ENCODE results near the gene SPG7.

Gene SPG7

DNA sequence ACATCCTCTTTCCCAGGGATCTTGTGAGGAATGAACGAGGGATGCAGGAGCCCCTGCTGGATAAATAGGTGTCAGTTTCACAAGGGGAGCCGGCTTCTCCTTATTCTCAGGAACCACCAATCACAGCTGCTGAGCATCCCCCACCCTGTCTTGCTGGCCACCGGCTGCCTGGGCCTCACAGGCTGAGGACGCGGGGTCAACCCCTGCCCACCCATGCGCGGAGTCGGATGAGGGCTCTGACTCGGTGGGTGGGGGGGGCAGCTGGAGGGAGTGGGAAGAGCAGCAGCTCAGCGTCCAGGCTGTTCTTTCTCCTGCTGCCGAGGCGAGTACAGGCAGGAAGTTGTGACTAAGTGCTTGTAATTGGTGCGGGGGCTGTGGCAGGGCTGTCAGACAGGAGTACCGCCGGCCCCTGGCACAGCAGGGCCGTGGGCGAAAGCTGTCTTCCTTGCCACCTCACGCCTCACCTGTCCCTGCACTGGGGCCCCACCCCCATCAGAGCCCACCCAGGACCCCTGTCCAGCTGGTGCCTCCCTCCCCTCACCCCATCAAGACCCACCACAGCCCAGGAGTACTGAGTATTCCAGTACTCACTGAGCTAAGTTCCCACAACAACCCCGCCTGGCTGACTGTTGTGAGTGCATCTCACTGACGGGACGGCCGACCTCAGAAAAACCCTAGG, 94.2 kb downstream of the SPG7 start (continued):
- TF ChIP-seq, protein P1, sequence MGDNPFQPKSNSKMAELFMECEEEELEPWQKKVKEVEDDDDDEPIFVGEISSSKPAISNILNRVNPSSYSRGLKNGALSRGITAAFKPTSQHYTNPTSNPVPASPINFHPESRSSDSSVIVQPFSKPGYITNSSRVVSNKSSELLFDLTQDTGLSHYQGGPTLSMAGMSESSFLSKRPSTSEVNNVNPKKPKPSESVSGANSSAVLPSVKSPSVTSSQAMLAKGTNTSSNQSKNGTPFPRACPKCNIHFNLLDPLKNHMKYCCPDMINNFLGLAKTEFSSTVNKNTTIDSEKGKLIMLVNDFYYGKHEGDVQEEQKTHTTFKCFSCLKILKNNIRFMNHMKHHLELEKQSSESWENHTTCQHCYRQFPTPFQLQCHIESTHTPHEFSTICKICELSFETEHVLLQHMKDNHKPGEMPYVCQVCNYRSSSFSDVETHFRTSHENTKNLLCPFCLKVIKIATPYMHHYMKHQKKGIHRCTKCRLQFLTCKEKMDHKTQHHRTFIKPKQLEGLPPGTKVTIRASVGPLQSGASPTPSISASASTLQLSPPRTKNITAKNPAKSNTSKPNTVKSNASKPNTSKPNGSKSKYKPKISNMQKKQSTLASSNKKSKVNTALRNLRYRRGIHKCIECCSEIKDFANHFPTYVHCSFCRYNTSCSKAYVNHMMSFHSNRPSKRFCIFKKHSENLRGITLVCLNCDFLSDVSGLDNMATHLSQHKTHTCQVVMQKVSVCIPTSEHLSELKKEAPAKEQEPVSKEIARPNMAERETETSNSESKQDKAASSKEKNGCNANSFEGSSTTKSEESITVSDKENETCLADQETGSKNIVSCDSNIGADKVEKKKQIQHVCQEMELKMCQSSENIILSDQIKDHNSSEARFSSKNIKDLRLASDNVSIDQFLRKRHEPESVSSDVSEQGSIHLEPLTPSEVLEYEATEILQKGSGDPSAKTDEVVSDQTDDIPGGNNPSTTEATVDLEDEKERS (tag by site-specific recombination; IDR thresholded peaks at IDR 0.05), result no peak
- TF ChIP-seq ZSCAN16 (tag by site-specific recombination; IDR thresholded peaks at IDR 0.05) (peak; percentile 90), PRDM4 (tag by site-specific recombination; IDR thresholded peaks at IDR 0.05) (peak; percentile 54; the same call in 1 of the 2 replicates), ZBTB20 (tag by site-specific recombination; IDR thresholded peaks at IDR 0.05) (peak; percentile 36; the same call in 1 of the 2 replicates), WT1 (tag by site-specific recombination; IDR thresholded peaks at IDR 0.05) (no peak), ZNF335 (tag by site-specific recombination; conservative IDR thresholded peaks at IDR 0.05) (peak; percentile 14; the same call in 1 of the 2 replicates), ZNF341 (tag by site-specific recombination; IDR thresholded peaks at IDR 0.05; ENCODE audit: low read depth) (peak; percentile 96), ZEB2 (tag by site-specific recombination; IDR thresholded peaks at IDR 0.05) (peak; percentile 47; the same call in 1 of the 2 replicates), ZNF692 (tag by site-specific recombination; IDR thresholded peaks at IDR 0.05) (0 out of 2 replicates have a peak, but pooled peaks have one; percentile 21), ZXDB (tag by site-specific recombination; IDR thresholded peaks at IDR 0.05) (peak; percentile 58), PATZ1 (tag by site-specific recombination; IDR thresholded peaks at IDR 0.05) (peak; percentile 73), ZNF658 (tag by site-specific recombination; IDR thresholded peaks at IDR 0.05) (no peak), SP7 (tag by site-specific recombination; IDR thresholded peaks at IDR 0.05) (0 out of 2 replicates have a peak, but pooled peaks have one; percentile 39), ZBTB17 (tag by site-specific recombination; IDR thresholded peaks at IDR 0.05) (peak; percentile 56), ZFHX2 (tag by site-specific recombination; conservative IDR thresholded peaks at IDR 0.05) (peak; percentile 93), EGR2 (tag by site-specific recombination; IDR thresholded peaks at IDR 0.05; ENCODE audit: low read depth) (peak; percentile 94), IKZF3 (tag by site-specific recombination; IDR thresholded peaks at IDR 0.05) (0 out of 2 replicates have a peak, but pooled peaks have one; percentile 8)
- TF ChIP-seq, protein P2, sequence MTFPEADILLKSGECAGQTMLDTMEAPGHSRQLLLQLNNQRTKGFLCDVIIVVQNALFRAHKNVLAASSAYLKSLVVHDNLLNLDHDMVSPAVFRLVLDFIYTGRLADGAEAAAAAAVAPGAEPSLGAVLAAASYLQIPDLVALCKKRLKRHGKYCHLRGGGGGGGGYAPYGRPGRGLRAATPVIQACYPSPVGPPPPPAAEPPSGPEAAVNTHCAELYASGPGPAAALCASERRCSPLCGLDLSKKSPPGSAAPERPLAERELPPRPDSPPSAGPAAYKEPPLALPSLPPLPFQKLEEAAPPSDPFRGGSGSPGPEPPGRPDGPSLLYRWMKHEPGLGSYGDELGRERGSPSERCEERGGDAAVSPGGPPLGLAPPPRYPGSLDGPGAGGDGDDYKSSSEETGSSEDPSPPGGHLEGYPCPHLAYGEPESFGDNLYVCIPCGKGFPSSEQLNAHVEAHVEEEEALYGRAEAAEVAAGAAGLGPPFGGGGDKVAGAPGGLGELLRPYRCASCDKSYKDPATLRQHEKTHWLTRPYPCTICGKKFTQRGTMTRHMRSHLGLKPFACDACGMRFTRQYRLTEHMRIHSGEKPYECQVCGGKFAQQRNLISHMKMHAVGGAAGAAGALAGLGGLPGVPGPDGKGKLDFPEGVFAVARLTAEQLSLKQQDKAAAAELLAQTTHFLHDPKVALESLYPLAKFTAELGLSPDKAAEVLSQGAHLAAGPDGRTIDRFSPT (tag by site-specific recombination; IDR thresholded peaks at IDR 0.05), result peak; percentile 70; the same call in 1 of the 2 replicates
- TF ChIP-seq, protein P3, sequence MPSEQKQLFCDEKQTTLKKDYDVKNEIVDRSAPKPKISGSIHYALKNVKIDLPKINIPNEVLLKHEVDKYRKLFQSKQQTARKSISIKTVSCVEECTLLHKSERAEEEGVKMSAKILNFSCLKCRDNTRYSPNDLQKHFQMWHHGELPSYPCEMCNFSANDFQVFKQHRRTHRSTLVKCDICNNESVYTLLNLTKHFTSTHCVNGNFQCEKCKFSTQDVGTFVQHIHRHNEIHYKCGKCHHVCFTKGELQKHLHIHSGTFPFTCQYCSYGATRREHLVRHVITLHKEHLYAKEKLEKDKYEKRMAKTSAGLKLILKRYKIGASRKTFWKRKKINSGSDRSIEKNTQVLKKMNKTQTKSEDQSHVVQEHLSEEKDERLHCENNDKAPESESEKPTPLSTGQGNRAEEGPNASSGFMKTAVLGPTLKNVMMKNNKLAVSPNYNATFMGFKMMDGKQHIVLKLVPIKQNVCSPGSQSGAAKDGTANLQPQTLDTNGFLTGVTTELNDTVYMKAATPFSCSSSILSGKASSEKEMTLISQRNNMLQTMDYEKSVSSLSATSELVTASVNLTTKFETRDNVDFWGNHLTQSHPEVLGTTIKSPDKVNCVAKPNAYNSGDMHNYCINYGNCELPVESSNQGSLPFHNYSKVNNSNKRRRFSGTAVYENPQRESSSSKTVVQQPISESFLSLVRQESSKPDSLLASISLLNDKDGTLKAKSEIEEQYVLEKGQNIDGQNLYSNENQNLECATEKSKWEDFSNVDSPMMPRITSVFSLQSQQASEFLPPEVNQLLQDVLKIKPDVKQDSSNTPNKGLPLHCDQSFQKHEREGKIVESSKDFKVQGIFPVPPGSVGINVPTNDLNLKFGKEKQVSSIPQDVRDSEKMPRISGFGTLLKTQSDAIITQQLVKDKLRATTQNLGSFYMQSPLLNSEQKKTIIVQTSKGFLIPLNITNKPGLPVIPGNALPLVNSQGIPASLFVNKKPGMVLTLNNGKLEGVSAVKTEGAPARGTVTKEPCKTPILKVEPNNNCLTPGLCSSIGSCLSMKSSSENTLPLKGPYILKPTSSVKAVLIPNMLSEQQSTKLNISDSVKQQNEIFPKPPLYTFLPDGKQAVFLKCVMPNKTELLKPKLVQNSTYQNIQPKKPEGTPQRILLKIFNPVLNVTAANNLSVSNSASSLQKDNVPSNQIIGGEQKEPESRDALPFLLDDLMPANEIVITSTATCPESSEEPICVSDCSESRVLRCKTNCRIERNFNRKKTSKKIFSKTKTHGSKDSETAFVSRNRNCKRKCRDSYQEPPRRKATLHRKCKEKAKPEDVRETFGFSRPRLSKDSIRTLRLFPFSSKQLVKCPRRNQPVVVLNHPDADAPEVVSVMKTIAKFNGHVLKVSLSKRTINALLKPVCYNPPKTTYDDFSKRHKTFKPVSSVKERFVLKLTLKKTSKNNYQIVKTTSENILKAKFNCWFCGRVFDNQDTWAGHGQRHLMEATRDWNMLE (tag by site-specific recombination; conservative IDR thresholded peaks at IDR 0.05; ENCODE audit: low read depth), result no peak
- TF ChIP-seq, protein P4, sequence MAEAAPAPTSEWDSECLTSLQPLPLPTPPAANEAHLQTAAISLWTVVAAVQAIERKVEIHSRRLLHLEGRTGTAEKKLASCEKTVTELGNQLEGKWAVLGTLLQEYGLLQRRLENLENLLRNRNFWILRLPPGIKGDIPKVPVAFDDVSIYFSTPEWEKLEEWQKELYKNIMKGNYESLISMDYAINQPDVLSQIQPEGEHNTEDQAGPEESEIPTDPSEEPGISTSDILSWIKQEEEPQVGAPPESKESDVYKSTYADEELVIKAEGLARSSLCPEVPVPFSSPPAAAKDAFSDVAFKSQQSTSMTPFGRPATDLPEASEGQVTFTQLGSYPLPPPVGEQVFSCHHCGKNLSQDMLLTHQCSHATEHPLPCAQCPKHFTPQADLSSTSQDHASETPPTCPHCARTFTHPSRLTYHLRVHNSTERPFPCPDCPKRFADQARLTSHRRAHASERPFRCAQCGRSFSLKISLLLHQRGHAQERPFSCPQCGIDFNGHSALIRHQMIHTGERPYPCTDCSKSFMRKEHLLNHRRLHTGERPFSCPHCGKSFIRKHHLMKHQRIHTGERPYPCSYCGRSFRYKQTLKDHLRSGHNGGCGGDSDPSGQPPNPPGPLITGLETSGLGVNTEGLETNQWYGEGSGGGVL (tag by site-specific recombination; IDR thresholded peaks at IDR 0.05), result peak; percentile 34; the same call in 1 of the 2 replicates

Data from HEK293 (cell line).